ENCODE measurements around the gene TMEM14B.

The TMEM14B gene

DNA sequence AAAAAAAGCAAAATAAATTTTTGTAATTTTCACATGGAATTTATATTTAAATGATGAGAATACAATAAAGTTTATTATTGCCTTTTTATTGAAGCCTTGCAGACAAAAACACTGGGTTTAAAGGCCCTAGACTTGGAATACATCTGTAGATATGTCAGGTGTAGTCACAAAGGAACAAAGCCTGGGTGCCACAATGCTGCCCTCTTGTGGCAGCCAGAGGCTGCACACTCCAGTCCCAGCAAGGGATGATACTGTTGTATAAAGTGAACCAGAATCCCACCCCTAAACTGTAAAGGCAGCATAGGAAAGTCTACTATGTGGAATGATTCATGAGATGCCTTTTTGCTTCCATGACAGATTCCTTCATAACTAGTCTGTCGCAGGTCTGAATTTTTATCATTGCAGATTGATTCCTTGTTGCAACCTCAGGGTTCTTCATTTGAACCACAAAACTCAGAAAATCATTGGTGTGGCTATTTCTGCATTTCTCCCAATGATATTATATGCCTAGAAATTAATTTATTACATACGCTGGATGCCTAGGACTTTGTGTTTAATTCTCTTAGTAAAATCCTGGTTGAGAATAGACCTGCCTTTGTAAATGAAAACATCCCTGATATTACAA, 53.7 kb downstream of the TMEM14B start:
- no peak overlapping the region for H3K4me3 ChIP-seq (ENCODE audit: low read length)

More for the DNA sequence above, 53.7 kb downstream of the TMEM14B start:
- H3K9me3 ChIP-seq (ENCODE audit: low read length) = no peaks in the 10 kb centered on the region
- H3K36me3 ChIP-seq (ENCODE audit: insufficient read depth, low read length) = no peaks in the 10 kb centered on the region
- H3K27me3 ChIP-seq (ENCODE audit: insufficient read depth, low read length) = no peaks in the 10 kb centered on the region
- H2AFZ ChIP-seq (ENCODE audit: low read depth, low read length) = no peak overlapping the region
- no peaks in the 10 kb centered on the region for H3K4me1 ChIP-seq (ENCODE audit: insufficient read depth, low read length)

Data from neuron (in vitro differentiated cells).